Measurements from ENCODE around the gene CARS2.
"Not testable (repeated sequence)": the region's sequence is repeated elsewhere in the genome, so short reads cannot be mapped to it uniquely, and the experiment has no call there.

Gene CARS2, protein sequence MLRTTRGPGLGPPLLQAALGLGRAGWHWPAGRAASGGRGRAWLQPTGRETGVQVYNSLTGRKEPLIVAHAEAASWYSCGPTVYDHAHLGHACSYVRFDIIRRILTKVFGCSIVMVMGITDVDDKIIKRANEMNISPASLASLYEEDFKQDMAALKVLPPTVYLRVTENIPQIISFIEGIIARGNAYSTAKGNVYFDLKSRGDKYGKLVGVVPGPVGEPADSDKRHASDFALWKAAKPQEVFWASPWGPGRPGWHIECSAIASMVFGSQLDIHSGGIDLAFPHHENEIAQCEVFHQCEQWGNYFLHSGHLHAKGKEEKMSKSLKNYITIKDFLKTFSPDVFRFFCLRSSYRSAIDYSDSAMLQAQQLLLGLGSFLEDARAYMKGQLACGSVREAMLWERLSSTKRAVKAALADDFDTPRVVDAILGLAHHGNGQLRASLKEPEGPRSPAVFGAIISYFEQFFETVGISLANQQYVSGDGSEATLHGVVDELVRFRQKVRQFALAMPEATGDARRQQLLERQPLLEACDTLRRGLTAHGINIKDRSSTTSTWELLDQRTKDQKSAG

DNA sequence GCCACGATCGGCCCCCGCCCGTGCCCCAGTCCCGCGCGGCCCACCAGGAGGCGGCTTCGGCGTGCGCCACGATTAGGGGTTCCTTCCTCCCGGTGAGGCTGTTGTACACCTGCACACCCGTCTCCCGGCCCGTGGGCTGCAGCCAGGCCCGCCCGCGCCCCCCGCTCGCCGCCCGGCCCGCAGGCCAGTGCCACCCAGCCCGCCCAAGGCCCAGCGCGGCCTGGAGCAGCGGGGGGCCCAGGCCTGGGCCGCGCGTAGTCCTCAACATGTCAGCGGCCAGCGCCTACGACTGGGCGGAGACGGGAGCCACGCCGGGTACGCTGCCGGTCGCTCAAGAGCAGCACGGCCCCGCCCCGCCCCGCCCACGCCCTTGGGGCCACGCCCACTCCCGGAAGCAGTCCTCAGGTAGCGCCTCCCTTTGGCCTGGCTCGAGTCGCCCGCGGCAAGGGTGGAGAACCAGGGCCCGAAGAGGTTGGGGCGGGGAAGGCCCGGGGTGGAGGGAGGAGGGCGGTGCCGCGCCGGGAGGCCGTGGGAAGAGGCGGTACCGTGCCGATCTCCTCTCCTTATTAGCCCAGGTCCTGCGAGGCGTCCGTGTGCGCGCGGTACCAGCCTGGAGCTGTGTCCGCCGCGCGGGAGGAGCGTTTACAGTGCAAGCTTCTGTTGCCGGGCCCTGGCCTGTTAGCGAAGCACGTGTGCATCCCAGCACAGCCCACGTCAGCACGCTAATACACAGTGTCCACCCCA lies at the start of gene CARS2:
CARS2 (minus strand) TSS at position 291 of the 744 bp plus-strand sequence; CDS start at position 268, 23 bp downstream.
- peak; percentile 99 for DNase-seq

DNA sequence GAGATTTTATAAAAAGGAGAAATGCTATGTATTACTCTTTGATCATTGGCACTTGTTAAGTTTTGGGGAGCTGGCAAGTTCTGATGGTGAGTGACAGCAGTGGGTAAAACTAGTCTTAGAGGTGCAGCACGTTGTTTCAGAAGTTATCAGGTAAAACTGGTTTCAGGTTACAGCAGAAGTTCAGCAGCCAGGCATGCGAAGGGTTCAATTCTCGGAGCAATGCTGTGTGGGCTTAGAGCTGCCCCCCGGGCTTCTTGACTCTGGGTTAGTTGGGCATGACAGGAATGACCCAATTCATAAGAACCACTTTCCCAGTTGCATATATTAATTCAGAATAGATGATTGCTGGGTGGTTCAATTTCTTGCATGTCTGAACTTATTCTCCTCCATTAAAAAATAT lies 42.4 kb upstream of the CARS2 start:
- no peak for DNase-seq

DNA sequence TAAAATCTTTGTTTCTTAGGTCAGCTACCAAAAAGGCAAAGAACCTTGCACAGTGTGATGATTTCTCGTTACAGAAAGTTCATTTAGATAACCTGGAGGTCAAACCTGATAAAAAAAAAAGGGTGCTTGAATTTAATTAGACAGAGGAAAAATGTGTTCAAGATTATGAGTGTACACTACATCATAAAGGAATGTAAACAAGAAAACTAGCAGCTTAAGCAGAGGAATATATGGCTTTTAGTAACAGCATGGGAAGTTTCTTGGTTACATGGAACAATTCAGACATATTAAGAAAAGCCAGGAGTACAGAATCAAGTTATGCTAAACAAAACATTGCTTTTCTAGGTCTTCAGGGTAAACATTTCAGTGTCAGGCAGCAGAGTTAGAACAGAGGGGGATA lies 40.5 kb upstream of the CARS2 start:
- DNase-seq: no peak

DNA sequence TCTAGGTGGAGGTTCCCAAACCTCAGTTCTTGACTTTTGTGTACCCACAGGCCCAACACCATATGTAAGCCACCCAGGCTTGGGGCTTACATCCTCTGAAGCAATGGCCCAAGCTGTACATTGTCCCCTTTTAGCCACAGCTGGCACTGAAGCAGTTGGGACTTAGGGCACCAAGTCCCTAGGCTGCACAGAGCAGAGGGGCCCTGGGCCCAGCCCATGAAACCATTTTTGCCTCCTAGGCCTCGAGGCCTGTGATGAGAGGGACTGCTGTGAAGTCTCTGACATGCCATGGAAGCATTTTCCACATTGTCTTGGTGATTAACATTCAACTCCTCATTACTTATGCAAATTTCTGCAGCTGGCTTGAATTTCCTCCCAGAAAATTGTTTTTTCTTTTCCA lies 37.8 kb upstream of the CARS2 start:
- no peak for DNase-seq

DNA sequence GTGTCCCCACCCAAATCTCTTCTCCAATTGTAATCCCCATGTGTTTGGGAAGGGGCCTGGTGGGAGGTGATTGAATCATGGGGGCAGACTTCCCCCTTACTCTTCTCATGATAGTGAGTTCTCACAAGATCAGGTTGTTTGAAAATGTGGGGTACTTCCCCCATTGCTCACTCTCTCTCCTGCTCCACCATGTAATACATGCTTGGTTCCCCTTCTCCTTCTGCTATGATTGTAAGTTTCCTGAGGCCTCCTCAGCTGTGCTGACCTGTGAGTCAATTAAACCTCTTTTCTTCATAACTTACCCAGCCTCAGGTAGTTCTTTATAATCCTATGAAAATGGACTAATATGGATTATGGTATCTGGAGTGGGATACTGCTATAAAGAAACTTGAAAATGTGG lies 31.6 kb upstream of the CARS2 start:
- no peak for DNase-seq

DNA sequence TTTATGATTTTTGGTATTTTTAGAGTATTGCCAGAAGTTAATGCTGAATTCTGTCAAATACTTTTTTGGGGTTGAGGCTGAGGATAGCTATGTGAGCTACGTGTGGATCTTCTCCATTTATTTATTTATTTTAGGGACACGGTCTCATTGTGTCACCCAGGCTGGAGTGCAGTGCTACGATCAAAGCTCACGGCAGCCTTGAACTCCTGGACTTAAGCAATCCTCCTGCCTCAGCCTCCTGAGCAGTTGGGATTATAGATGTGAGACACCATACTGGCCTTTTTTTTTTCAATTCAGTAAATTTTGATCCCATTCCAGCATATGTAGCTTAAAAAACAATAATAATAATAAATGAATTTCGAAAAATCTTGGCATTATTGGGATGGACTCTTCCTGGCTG lies 28.6 kb upstream of the CARS2 start:
- no peak for DNase-seq

DNA sequence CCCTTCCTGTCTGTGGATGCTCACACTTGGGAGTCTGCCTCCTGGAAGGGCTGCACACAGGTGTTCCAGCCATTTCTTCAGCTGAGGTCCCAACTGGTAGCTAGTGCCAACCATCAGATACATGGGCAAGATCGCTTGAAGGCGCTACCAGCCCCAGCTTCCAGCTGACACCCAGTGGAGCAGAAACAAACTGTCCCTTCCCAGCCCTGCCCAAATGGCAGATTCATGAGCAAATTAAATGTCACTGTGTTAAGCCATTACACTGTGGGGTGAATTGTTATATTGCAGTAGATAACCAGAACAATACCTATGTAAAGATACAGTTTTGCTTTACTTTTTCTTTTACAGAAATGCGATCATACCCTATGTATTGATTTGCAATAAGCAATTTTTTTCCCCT lies 25.2 kb upstream of the CARS2 start:
- DNase-seq: no peak

DNA sequence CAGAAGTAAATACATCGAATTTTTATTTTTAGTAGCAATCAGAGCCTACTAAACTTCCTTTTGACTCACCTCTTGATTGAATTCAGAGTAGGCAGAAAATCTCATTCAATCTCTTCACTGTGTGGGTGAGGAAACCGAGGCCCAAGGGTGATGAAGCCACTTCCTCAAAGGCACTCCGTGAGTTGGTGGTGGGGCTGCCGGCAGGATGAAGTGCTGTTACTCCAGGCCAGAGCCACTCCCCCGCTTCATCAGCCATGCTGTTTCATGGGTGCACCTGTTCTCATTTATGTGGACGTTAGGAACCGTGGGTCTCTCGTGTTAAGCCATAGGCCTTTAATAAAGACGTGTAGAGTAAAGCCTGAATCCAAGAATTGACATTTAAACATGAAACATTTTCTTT lies 20.8 kb upstream of the CARS2 start:
- no peak for DNase-seq

DNA sequence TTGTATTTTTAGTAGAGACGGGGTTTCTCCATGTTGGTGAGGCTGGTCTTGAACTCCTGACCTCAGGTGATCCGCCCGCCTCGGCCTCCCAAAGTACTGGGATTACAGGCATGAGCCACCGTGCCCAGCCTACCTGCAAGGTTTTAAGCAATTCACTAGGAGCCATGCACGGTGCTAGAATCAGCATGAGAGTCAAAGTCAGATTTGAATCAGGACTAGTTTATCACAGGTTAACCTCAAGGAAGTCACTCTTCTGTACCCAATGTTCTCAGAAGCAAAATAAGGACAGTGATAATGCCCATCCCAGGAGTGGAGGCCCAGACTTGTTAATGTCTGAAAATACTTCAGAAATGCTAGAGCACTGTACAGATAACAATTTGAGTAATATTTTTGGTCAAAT lies 20.2 kb upstream of the CARS2 start:
- not testable (repeated sequence) for DNase-seq

DNA sequence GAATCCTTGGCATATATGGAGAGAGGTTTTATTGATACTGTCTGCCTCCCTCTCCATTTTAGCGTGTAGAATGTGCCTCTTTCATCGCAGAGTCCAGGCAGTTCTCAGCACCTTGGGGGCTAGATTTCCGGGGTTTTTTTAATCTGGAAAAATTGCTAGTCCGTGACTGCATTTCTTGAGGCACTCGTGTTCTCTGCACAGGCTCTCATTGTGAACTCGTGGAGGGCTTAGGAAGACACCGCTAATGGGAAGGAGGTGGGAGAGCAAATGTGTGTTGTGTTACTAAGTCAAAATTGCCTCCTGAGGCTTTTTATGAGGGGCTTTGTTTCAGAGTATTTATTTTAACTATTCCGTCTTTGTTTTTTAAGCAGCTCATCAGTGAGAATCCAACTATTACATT lies 17.7 kb upstream of the CARS2 start:
- DNase-seq: no peak

DNA sequence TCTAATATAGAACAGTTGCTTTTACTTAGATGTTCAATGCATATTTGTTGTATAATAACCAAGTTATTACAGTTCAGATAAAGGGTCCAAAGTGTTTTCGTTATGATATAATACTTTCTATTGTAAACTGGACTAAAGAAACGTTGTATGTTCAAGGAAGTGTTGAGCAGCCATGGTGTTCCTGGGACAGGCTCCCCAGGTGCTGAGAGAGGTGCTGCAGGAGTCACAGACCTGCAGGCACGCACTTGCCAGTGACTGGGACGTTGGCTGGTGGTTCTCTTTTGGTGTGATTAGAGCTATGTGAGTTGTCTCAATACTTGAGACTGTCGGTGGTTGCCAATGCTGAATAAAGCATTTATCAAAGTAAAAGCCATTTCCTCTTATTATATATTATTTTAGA lies 17.1 kb upstream of the CARS2 start:
- DNase-seq: no peak

DNA sequence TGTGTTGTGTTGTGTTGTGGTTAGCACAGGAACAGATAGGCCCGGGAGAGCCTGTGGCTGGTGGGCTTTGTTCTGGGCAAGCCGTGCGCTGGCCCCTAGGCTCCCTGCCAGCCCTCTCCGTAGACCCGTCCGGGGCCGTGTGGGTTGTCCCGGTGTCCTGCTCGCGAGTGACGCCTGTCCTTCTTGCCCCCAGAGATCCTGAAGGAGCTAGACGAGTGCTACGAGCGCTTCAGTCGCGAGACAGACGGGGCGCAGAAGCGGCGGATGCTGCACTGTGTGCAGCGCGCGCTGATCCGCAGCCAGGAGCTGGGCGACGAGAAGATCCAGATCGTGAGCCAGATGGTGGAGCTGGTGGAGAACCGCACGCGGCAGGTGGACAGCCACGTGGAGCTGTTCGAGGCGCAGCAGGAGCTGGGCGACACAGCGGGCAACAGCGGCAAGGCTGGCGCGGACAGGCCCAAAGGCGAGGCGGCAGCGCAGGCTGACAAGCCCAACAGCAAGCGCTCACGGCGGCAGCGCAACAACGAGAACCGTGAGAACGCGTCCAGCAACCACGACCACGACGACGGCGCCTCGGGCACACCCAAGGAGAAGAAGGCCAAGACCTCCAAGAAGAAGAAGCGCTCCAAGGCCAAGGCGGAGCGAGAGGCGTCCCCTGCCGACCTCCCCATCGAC lies 13.3 kb upstream of the CARS2 start:
- no peak for DNase-seq

DNA sequence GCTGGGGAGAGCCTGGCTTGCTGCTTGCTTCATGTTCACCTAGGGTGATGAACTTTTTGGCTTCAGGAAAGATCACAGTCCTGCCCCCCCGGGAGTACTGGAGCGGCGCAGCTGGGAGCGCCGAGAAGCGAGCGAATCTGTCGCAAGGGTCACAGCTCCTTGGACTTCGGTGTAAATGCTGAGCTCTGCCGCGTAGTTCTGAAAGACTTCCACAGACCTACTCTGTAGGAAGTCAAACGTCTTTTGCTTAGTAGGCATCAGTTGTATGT lies 10.3 kb upstream of the CARS2 start:
- DNase-seq: peak in 1 of 3 experiments; percentile 72

DNA sequence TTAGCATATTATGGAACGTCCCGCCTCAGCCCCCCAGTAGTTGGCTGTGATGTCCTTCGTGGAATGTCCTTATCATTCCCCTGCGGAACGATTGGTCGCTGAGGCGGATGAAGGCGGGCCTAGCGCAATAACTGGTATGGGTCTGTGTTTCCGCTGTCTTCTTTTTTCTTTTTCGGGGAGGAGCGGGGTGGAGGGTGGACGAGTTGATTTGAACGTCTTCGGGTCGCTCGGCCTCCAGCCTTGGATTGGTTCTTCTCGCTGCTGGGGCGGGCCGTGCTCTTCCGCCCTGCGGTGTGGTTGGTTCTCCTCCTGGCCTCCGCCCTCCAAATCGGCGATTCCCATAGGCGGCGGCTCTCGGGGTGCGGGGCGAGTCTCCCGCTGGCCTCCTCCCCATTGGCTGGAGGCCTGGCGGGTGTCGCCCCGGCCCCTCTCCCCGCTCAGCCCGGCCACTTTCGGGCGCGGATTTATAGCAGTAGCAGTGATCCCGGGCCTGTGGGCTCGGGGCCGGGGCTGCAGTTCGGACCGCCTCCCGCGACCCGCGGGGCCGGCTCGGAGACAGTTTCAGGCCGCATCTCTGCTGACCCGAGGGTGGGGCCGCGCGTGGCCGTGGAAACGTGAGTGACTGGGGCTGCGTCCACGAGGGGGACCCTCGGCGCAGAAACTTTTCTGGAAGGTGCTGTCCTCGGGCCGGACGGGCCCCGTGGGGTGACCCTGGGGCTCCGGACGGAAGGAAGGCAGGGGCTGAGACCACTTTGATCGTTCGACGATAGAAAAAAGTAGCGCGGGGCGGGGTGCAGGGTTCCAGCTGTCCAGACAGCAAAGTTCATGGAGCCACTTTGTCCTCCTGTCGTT lies 9.7 kb upstream of the CARS2 start:
- DNase-seq: peak; percentile 100

DNA sequence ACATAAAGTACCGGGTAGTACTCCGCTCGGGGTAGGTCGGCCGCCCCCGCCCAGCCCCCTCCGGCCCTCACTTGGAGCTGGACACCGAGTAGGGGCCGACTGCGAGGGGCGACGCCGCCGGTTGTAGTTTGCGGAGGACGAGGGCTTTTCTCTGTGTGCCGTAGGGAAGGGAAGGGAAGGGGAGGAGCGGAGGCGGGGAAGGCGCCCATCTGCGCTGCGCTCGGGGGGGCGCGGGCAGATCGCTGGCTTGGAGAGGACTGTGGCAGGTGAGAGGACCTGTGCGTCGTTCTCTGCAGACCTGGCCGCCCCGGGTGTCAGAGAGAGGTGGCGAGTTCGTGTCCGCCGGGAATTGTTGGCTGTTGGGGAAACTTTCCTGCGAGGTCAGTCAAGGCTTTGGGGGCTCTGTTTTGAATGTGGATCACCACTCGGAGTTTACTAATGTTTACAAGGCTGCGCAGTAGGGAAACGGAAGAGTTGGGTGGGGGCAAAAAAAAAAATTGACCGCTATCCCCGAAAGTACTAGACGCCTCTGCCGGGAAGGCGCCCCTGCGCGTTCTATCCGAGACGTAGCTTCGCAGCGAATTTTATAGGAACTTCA lies 9.0 kb upstream of the CARS2 start:
- DNase-seq: peak; percentile 81 to 93 (median 90)

DNA sequence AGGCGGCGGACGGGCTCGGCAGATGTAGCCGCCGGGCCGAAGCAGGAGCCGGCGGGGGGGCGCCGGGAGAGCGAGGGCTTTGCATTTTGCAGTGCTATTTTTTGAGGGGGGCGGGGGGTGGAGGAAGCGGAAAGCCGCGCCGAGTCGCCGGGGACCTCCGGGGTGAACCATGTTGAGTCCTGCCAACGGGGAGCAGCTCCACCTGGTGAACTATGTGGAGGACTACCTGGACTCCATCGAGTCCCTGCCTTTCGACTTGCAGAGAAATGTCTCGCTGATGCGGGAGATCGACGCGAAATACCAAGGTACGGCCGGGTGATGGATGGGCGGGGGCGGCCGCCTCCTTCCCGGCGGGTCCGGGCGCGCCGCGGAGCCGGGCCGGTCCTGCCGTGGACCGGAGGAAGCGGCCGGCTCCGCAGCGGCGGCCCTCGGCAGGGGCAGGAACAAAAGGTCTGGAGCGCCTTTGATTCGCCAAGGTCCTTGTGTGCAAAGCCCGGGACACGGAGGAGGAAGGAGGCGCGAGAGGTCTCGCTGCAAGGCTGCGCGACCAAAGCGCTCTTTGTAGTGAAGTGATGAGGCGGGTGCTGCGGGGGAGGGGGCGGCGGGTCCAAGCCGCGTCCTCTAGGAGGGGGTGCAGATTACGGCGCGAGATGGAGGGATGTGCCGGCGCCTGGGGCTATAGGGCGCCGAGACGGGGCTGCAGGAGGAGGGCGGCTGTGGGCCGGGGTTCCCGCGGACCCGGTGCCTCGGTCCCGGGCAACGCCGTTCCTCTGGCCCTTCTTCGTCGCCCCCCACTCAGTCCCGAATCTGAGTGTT lies 8.3 kb upstream of the CARS2 start:
- peak; percentile 63 to 88 (median 82) for DNase-seq

DNA sequence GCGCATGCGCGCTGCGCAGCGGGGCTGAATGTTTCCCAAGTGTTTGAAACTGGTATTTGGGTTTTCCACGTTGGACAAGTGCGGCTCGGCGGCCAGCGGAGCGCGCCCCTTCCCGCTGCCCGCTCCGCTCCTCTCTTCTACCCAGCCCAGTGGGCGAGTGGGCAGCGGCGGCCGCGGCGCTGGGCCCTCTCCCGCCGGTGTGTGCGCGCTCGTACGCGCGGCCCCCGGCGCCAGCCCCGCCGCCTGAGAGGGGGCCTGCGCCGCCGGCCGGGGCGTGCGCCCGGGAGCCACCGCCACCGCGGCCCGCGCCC lies 7.7 kb upstream of the CARS2 start, which contains the start of gene ING1:
ING1 (plus strand) TSS at position 59 of the 311 bp plus-strand sequence. CDS start 450 bp downstream, outside the sequence.
- DNase-seq: peak in 1 of 3 experiments; percentile 86

DNA sequence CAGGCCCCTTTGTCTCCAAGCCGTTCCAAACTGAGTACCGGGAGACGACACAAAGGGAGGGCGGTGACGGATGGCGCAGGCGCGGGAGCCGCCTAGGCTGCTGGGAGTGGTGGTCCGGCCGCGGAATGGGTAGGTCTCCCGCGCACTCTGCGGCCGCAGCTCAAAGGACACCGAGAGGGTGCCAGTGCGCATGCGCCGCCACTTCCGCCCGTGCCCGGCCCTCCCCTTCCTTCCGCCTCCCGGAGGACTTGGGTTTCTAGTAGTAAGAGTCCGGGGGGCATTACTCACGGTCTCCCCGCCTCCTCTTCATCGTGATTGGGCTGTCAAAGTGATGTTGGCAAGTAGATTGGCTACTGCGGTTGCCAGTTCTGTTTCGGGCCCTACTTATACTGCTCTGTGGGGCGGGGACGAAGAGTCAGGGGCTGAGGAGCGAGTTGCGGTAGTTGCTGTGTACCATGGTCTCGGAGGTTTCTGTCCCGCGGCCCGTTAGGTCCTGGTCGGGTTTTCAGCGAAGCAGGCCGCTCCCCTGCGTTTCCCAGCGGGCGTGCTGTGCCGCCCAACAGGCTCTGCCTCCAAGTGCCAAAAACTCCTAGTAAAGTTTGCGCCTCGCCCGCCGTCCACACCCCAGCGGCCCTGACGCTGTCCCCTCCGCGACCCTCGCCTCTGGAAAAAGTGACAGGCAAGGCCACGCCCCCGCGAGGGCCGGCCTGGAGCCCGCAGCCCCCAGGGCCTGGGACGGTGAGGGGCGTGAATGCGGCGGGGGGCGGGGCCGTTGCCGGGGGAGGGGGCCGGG lies 7.1 kb upstream of the CARS2 start:
- DNase-seq: peak; percentile 100

DNA sequence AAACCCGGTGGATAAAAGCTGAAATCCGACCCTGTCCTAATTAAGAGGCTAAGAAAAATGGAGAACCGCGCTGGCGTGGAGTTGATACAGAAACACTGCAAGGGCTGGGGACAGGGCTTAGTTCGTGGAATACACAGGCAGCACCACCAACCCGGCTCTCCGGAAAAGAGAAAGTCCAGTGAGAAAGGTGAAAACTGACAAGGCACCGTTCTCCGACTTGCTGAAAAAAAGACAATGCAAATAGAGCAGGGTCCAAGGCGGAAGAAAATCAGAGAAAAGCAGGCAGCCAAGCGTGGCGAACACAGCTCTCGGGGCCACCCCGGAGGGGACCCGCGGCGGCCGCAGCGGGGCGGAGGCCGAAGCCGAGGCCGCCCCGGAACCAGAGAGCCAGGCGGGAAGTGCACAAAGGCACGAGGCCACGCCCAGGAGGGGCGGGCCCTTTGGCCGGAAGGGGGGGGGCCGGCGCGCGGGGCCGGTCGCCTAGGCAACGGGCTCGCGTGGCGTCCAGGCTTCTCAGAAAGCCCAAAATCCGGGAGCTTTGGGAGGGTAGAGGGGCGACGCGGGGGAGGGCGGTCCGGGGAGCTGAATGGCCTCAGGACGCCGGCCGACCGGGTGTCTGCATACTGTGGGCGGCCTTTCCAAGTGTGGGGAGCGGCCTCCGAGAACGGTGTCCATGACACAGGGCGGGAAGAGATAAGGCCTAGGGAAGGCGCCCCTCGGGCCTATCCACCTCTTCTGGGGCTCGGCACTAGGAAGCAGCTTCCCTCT lies 6.3 kb upstream of the CARS2 start:
- peak; percentile 98 to 99 (median 99) for DNase-seq
